Measurements from ENCODE around the gene XIRP2. TPM values are rescaled to one million over a fixed set of nuclear protein-coding genes. Genes with fewer than 3 reads are reported as not detected.

Gene XIRP2
- total and polyA plus RNA-seq, 2 of the 4 experiments (the other 2 are of a cell fraction): 0.05 to 0.18 TPM

GRCh38 chr2:166994588-166995336 lies 106.5 kb downstream of the XIRP2 start:
- Histone ChIP-seq H2BK20ac (ENCODE audit: low read depth, low read length) (no peak overlapping the region), H3K4me2 (ENCODE audit: low read depth, low read length) (no peak overlapping the region), H2AK5ac (ENCODE audit: low read depth, low read length) (no peak overlapping the region), H2BK5ac (ENCODE audit: low read depth, low read length, poor library complexity, severe bottlenecking) (no peak overlapping the region), H3K9me1 (ENCODE audit: insufficient read depth, low read length) (no peaks in the 10 kb centered on the region), H2AFZ (replicated peaks; ENCODE audit: low read length, poor library complexity) (no peak overlapping the region), H3K9me3 (ENCODE audit: control insufficient read depth, insufficient read depth, low read length) (no peaks in the 10 kb centered on the region), H3K56ac (ENCODE audit: extremely low read depth, insufficient read depth, low read length) (no peak overlapping the region), H3K27me3 (ENCODE audit: control insufficient read depth, insufficient read depth, low read length) (no peaks in the 10 kb centered on the region), H3K36me3 (ENCODE audit: control insufficient read depth, insufficient read depth, low read length) (no peaks in the 10 kb centered on the region), H3K18ac (ENCODE audit: low read depth, low read length) (no peak overlapping the region), H3K4me1 (ENCODE audit: control insufficient read depth, insufficient read depth, low read length) (no peaks in the 10 kb centered on the region), H3K23ac (ENCODE audit: low read depth, low read length) (no peak overlapping the region), H4K5ac (ENCODE audit: low read depth, low read length) (no peak overlapping the region), H3K4ac (ENCODE audit: low read depth, low read length) (no peak overlapping the region), H3K14ac (replicated peaks; ENCODE audit: low read depth, low read length) (no peak overlapping the region), H3K27ac (ENCODE audit: insufficient read depth, low read length) (no peak overlapping the region), H4K20me1 (ENCODE audit: insufficient read depth, low read length) (no peaks in the 10 kb centered on the region), H3K4me3 (ENCODE audit: insufficient read depth, low read depth, low read length) (no peak overlapping the region), H2BK120ac (ENCODE audit: low read depth, low read length) (no peak overlapping the region), H4K91ac (ENCODE audit: insufficient read depth, low read depth, low read length) (no peak overlapping the region), H4K8ac (ENCODE audit: low read depth in 2 of 2, low read length in 2 of 2) (no peak overlapping the region), H2AK9ac (replicated peaks; ENCODE audit: low read depth, low read length, poor library complexity) (no peak overlapping the region), H2BK15ac (ENCODE audit: low read depth, low read length) (no peak overlapping the region), H3K9ac (ENCODE audit: low read depth, low read length) (no peak overlapping the region), H3K79me1 (ENCODE audit: low read depth in 1 of 2, low read length in 2 of 2) (no peaks in the 10 kb centered on the region)
- POLR2A ChIA-PET (ENCODE audit: unreplicated experiment): no interaction called here
- dilution Hi-C loops (cut with HindIII; ENCODE audit: low sequenced_read_pairs, unreplicated experiment) (no loop called here), intact Hi-C loops (cut with micrococcal nuclease) (no loop called here), in situ Hi-C loops (cut with MboI; ENCODE audit: low sequenced_read_pairs) (no loop called here)
- WGBS, 2 experiments (ENCODE audit: extremely low coverage in 2 of 2, insufficient read length in 1 of 2): 90% methylated on average over 2 of the region's 12 CpGs; no CpG with 5 or more reads in 1 of the 2 experiments
- DNase-seq (no peak), ATAC-seq (ENCODE audit: low read depth) (no peak)
- no TSS peak for BruUV-seq (replicated peaks)
- TF ChIP-seq MAFK (IDR thresholded peaks at IDR 0.05; ENCODE audit: low read depth, low read length) (no peak), RCOR1 (IDR thresholded peaks at IDR 0.05; ENCODE audit: insufficient replicate concordance, low read length) (no peak), MAZ (IDR thresholded peaks at IDR 0.05; ENCODE audit: borderline replicate concordance, low read depth, low read length) (no peak), SMC3 (IDR thresholded peaks at IDR 0.05; ENCODE audit: low read depth, low read length) (no peak), FOS (IDR thresholded peaks at IDR 0.05; ENCODE audit: low read depth, low read length) (no peak), POLR2A (IDR thresholded peaks at IDR 0.05; ENCODE audit: low read depth, low read length) (no peak)
- TF ChIP-seq, protein P1, sequence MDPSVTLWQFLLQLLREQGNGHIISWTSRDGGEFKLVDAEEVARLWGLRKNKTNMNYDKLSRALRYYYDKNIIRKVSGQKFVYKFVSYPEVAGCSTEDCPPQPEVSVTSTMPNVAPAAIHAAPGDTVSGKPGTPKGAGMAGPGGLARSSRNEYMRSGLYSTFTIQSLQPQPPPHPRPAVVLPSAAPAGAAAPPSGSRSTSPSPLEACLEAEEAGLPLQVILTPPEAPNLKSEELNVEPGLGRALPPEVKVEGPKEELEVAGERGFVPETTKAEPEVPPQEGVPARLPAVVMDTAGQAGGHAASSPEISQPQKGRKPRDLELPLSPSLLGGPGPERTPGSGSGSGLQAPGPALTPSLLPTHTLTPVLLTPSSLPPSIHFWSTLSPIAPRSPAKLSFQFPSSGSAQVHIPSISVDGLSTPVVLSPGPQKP (IDR thresholded peaks at IDR 0.05; ENCODE audit: borderline replicate concordance, low read depth, low read length): no peak
- CTCF ChIA-PET: no interaction called here
